Adrenal gland (tissue), 12 donors: ENCODE measurements around the gene RAB3B. TPM values are rescaled to one million over a fixed set of nuclear protein-coding genes. Genes with fewer than 3 reads are reported as not detected.
A peak's percentile ranks its signal among the peaks of the same experiment; 100 is the strongest.

ENCODE experiments used
- DNase-seq, 7 donors: peaks; one replicate each; pipeline ENCODE4 v3.0.0-alpha.2; 2019 to 2020
- H3K27ac ChIP-seq, 5 donors: fragments of 200-600 bp; sonication (generic) in 4 of 5; 1 replicate in 3 of 5; 2 replicates in 2 of 5; pipeline versions ENCODE4 v1.5.1 to v1.8.0; 2016 to 2020; ENCODE audit warnings: mild to moderate bottlenecking in 1 of 5
- H3K27me3 ChIP-seq: fragments of 200-600 bp; 2 replicates; pipeline ENCODE4 v1.8.0; 2021
- H3K36me3 ChIP-seq, 2 donors: fragments of 200-600 bp; replicated peaks in 1 of 2; 1 replicate in 1 of 2; 2 replicates in 1 of 2; pipeline versions ENCODE4 v1.5.1 to v1.8.0; 2018 to 2022
- H3K4me1 ChIP-seq, 2 donors: fragments of 200-600 bp; replicated peaks in 1 of 2; 1 replicate in 1 of 2; 2 replicates in 1 of 2; pipeline versions ENCODE4 v1.5.1 to v1.8.0; 2018 to 2021
- H3K4me3 ChIP-seq, 4 donors: fragments of 200-600 bp; sonication (generic) in 3 of 4; one replicate each; pipeline ENCODE4 v1.5.1; 2016 to 2018
- H3K9me3 ChIP-seq, 3 donors: fragments of 200-600 bp; sonication (generic) in 1 of 3; replicated peaks in 1 of 3; 1 replicate in 2 of 3; 2 replicates in 1 of 3; pipeline versions ENCODE4 v1.5.1 to v1.8.0; 2016 to 2021
- POLR2A ChIP-seq, 2 donors: fragments of 450-650 bp; IDR thresholded peaks; one replicate each; pipeline ENCODE4 v1.6.1; 2017; ENCODE audit warnings: antibody characterized with exemption in 2 of 2, mild to moderate bottlenecking in 2 of 2, moderate library complexity in 1 of 2
- WGBS, 4 donors: extraction: QIAGEN DNeasy Blood & Tissue Kit in 2 of 4; methylation state at CpG; one replicate each; pipeline versions ENCODE4 v1.1.5 to v1.1.7; 2013 to 2017; 5-methylcytosine and 5-hydroxymethylcytosine counted together
- intact Hi-C, 2 donors: fragments of 100-400 bp; cut with DNase I; formaldehyde crosslinking; loops; one replicate each; pipeline versions ENCODE4 v1.14.1 to v1.15.0; 2022 to 2023
- polyA plus RNA-seq, 3 donors: library from polyadenylated mRNA; stranded (reverse); fragments of 200-250 nt in 2 of 3; fragments of 350-450 nt in 1 of 3; fragmentation: Illumina TruSeq in 1 of 3; extraction: RNeasy Lipid Tissue Mini Kit (QIAGEN cat#74804) in 1 of 3; gene quantifications; one replicate each; pipeline ENCODE4 v1.2.3, GENCODE V29; 2013 to 2014
- total RNA-seq, 9 donors: library from RNA; depleted of rRNA in 4 of 9; stranded (reverse); fragments of >200 nt in 4 of 9; fragments of 120-200 nt in 1 of 9; fragmentation: NEBNext Ultra II Directional in 1 of 9; extraction: Animal tissue kit (Norgen Biotek cat#: 25700) in 1 of 9; gene quantifications; one replicate each; pipeline versions ENCODE4 v1.1.0 to v1.2.4, GENCODE V29; 2013 to 2023
- TF ChIP-seq, protein P1 (sequence below), 6 experiments: fragments of 450-650 bp in 4 of 6; fragments of 200-600 bp in 2 of 6; sonication (generic) in 1 of 6; IDR thresholded peaks; 1 replicate in 5 of 6; 2 replicates in 1 of 6; pipeline versions ENCODE4 v1.5.1 to v1.8.0; 2016 to 2021; ENCODE audit warnings: antibody characterized with exemption in 6 of 6, mild to moderate bottlenecking in 2 of 6, moderate library complexity in 1 of 6
- donor health status: healthy with polysubstance abuse.
- donor health status: Bipolar disorder and iron deficiency.
- donor health status: DM: yes; HTN: yes; CAD: no.
- donor health status: DM: no; HTN: no; CAD: no.
- donor health status: DM: no; HTN: no; CAD: no.
- donor health status: DM: yes; HTN: yes; CAD: no.

Gene RAB3B
- total and polyA plus RNA-seq, 12 donors = 0.20 to 9.2 (median 2.1) TPM

DNA sequence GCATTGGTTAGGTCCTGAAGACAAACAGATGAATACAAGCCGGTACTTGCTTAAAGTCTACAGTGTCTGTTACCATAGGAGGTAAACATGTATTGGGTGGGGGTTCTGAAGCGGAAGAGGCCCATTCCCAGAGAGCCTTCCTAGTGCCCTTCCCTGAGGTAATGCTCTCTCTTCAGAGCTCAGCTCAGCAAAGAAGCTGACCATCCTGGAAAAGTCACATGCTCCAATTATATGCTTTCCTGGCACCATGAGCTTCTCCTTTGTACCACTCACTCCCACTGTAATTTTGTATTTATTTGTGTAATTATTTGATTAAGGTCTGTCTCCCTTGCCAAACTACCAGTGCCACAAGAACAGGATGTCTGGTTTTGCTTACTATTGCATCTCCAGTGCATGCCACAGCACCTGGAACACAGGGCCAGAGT, 42.0 kb downstream of the RAB3B start:
- 79 to 100% (median 93%) methylated on average over 2 of the region's 2 CpGs for WGBS, 4 donors
- no peak for DNase-seq
- no peaks in the 10 kb centered on the region for H3K4me1 ChIP-seq
- no peak overlapping the region for H3K27ac ChIP-seq
- H3K27me3 ChIP-seq = no peaks in the 10 kb centered on the region
- no peak overlapping the region for H3K4me3 ChIP-seq
- no peaks in the 10 kb centered on the region for H3K9me3 ChIP-seq
- no peaks in the 10 kb centered on the region for H3K36me3 ChIP-seq
- TF ChIP-seq, protein P1, sequence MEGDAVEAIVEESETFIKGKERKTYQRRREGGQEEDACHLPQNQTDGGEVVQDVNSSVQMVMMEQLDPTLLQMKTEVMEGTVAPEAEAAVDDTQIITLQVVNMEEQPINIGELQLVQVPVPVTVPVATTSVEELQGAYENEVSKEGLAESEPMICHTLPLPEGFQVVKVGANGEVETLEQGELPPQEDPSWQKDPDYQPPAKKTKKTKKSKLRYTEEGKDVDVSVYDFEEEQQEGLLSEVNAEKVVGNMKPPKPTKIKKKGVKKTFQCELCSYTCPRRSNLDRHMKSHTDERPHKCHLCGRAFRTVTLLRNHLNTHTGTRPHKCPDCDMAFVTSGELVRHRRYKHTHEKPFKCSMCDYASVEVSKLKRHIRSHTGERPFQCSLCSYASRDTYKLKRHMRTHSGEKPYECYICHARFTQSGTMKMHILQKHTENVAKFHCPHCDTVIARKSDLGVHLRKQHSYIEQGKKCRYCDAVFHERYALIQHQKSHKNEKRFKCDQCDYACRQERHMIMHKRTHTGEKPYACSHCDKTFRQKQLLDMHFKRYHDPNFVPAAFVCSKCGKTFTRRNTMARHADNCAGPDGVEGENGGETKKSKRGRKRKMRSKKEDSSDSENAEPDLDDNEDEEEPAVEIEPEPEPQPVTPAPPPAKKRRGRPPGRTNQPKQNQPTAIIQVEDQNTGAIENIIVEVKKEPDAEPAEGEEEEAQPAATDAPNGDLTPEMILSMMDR (IDR thresholded peaks at IDR 0.05) = no peak
- no peak for TF ChIP-seq POLR2A (IDR thresholded peaks at IDR 0.05)
- intact Hi-C loops = no loop called here

DNA sequence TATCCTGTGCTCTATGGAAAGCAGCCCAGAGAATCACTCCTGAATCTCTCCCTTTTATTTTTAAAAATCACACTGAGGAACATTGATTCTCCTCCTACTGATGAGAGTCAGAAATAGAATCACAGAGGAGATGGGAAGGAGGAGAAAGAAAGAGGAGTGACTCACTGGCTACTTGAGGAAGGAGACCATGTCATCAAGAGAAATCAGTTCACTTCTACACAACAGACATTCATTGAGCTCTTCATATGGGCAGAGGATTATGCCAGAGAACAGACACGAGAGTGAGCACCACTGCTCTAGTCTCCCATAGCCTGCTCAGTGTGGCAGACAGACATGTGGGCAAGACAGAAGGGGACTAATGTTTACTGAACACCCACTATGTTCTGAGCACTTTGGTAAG, 44.2 kb downstream of the RAB3B start:
- no peaks in the 10 kb centered on the region for H3K36me3 ChIP-seq
- H3K9me3 ChIP-seq = peaks cover 0 to 6% (median 0%) of the 10 kb centered on the region in 3 donors
- H3K4me3 ChIP-seq = no peak overlapping the region
- DNase-seq = no peak
- H3K4me1 ChIP-seq = no peaks in the 10 kb centered on the region
- H3K27ac ChIP-seq = no peak overlapping the region
- H3K27me3 ChIP-seq = no peaks in the 10 kb centered on the region
- WGBS, 4 donors = 85 to 92% (median 89%) methylated on average over 1 of the region's 1 CpG
- intact Hi-C loops = no loop called here
- TF ChIP-seq, protein P1 (IDR thresholded peaks at IDR 0.05) = no peak
- no peak for TF ChIP-seq POLR2A (IDR thresholded peaks at IDR 0.05)

DNA sequence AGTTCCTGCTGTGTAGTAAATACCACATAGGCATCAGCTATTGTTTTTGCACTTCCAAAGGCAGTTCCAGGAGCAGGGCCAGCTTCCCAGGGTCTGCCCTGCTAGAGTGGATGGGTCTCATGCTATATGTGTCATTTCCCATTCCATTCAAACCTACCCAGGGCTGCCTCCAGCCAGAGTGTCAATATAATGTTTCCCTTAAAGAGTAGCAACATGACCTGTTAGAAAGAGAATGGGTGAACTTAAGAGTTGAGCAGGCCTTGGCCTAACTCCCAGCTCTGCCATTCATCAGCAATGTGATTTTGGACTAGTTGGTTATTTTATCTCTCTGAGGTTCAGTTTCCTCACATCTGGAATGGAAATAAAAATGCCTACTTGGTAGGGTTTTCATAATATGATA, 44.9 kb downstream of the RAB3B start:
- intact Hi-C loops = no loop called here
- H3K4me1 ChIP-seq = no peaks in the 10 kb centered on the region
- H3K9me3 ChIP-seq = peaks cover 0 to 8% (median 0%) of the 10 kb centered on the region in 3 donors
- H3K36me3 ChIP-seq = no peaks in the 10 kb centered on the region
- H3K27ac ChIP-seq = no peak overlapping the region
- H3K4me3 ChIP-seq = no peak overlapping the region
- peak in 1 of 7 donors; percentile 4 for DNase-seq
- TF ChIP-seq, protein P1 (IDR thresholded peaks at IDR 0.05) = no peak
- TF ChIP-seq POLR2A (IDR thresholded peaks at IDR 0.05) = no peak
- H3K27me3 ChIP-seq = no peaks in the 10 kb centered on the region

DNA sequence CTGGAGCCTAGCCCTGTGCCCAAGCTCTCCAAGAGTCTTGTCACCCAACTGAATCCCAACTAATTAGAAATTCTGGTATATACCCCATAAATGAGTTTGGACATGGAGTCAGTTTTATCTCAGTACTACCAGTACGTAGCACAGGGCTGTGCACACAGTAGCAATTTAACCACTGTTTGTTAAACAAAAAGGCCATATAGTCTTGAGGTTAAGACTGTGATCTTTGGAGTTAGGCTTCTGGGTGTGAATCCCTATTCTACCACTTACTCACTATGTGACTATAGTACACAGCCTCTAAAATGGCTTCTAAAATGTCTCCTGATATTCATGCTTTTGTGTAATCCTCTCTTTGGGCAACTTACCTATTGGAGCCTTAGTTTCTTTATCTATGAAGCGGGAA, 48.2 kb downstream of the RAB3B start:
- Histone ChIP-seq H3K4me3 (no peak overlapping the region), H3K36me3 (no peaks in the 10 kb centered on the region), H3K9me3 (peaks cover 0 to 8% (median 0%) of the 10 kb centered on the region in 3 donors), H3K4me1 (no peaks in the 10 kb centered on the region), H3K27me3 (no peaks in the 10 kb centered on the region), H3K27ac (no peak overlapping the region)
- 87 to 95% (median 92%) methylated on average over 2 of the region's 2 CpGs for WGBS, 4 donors
- intact Hi-C loops = no loop called here
- TF ChIP-seq POLR2A (IDR thresholded peaks at IDR 0.05) = no peak
- TF ChIP-seq, protein P1 (IDR thresholded peaks at IDR 0.05) = no peak
- no peak for DNase-seq
